ENCODE measurements around the gene LEP. TPM values are rescaled to one million over a fixed set of nuclear protein-coding genes. Genes with fewer than 3 reads are reported as not detected.

Gene LEP
- total and polyA plus RNA-seq, 2 experiments from 2014 or later = not detected

DNA sequence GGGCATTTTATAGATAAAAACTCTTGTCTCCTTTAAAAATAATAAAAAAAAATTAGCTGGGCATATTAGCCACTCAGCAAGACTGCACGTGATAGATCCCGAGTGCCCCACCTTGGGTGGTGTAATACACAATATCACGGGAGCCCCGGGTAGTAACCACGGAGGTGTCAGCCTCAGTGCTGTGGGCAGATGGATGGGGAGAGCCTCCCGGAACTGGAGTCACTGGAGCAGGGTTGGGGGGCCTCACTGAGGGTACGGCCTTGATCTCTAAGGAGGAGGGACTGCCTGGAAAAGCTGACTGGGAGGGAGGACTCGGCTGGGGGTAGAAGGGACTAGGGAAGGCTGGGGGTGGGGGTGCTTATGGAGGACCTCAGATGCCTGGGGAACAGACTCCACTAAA is 12.6 kb downstream of the LEP start:
- Histone ChIP-seq H3K36me3 (no peaks in the 10 kb centered on the region), H3K9me3 (ENCODE audit: low read depth) (no peaks in the 10 kb centered on the region), H3K4me3 (no peak overlapping the region), H3K27me3 (no peaks in the 10 kb centered on the region), H3K4me1 (ENCODE audit: low read depth) (no peaks in the 10 kb centered on the region), H3K27ac (no peak overlapping the region)
- DNase-seq (ENCODE audit: low read depth in 1 of 2, low spot score in 1 of 2) = no peak
- TF ChIP-seq, protein P1, sequence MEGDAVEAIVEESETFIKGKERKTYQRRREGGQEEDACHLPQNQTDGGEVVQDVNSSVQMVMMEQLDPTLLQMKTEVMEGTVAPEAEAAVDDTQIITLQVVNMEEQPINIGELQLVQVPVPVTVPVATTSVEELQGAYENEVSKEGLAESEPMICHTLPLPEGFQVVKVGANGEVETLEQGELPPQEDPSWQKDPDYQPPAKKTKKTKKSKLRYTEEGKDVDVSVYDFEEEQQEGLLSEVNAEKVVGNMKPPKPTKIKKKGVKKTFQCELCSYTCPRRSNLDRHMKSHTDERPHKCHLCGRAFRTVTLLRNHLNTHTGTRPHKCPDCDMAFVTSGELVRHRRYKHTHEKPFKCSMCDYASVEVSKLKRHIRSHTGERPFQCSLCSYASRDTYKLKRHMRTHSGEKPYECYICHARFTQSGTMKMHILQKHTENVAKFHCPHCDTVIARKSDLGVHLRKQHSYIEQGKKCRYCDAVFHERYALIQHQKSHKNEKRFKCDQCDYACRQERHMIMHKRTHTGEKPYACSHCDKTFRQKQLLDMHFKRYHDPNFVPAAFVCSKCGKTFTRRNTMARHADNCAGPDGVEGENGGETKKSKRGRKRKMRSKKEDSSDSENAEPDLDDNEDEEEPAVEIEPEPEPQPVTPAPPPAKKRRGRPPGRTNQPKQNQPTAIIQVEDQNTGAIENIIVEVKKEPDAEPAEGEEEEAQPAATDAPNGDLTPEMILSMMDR (IDR thresholded peaks at IDR 0.05; ENCODE audit: low read depth, low read length) = no peak

DNA sequence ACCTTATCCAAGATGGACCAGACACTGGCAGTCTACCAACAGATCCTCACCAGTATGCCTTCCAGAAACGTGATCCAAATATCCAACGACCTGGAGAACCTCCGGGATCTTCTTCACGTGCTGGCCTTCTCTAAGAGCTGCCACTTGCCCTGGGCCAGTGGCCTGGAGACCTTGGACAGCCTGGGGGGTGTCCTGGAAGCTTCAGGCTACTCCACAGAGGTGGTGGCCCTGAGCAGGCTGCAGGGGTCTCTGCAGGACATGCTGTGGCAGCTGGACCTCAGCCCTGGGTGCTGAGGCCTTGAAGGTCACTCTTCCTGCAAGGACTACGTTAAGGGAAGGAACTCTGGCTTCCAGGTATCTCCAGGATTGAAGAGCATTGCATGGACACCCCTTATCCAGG is 13.4 kb downstream of the LEP start:
- no peaks in the 10 kb centered on the region for H3K4me1 ChIP-seq (ENCODE audit: low read depth)
- H3K9me3 ChIP-seq (ENCODE audit: low read depth) = no peaks in the 10 kb centered on the region
- DNase-seq (ENCODE audit: low read depth in 1 of 2, low spot score in 1 of 2) = no peak
- H3K27me3 ChIP-seq = no peaks in the 10 kb centered on the region
- H3K27ac ChIP-seq = no peak overlapping the region
- H3K36me3 ChIP-seq = no peaks in the 10 kb centered on the region
- TF ChIP-seq, protein P1 (IDR thresholded peaks at IDR 0.05; ENCODE audit: low read depth, low read length) = no peak
- no peak overlapping the region for H3K4me3 ChIP-seq

DNA sequence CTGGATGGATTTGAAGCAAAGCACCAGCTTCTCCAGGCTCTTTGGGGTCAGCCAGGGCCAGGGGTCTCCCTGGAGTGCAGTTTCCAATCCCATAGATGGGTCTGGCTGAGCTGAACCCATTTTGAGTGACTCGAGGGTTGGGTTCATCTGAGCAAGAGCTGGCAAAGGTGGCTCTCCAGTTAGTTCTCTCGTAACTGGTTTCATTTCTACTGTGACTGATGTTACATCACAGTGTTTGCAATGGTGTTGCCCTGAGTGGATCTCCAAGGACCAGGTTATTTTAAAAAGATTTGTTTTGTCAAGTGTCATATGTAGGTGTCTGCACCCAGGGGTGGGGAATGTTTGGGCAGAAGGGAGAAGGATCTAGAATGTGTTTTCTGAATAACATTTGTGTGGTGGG is 14.2 kb downstream of the LEP start:
- Histone ChIP-seq H3K4me3 (no peak overlapping the region), H3K4me1 (ENCODE audit: low read depth) (no peaks in the 10 kb centered on the region), H3K27ac (no peak overlapping the region), H3K36me3 (no peaks in the 10 kb centered on the region), H3K27me3 (no peaks in the 10 kb centered on the region), H3K9me3 (ENCODE audit: low read depth) (no peaks in the 10 kb centered on the region)
- DNase-seq (ENCODE audit: low read depth in 1 of 2, low spot score in 1 of 2) = no peak
- TF ChIP-seq, protein P1 (IDR thresholded peaks at IDR 0.05; ENCODE audit: low read depth, low read length) = no peak

DNA sequence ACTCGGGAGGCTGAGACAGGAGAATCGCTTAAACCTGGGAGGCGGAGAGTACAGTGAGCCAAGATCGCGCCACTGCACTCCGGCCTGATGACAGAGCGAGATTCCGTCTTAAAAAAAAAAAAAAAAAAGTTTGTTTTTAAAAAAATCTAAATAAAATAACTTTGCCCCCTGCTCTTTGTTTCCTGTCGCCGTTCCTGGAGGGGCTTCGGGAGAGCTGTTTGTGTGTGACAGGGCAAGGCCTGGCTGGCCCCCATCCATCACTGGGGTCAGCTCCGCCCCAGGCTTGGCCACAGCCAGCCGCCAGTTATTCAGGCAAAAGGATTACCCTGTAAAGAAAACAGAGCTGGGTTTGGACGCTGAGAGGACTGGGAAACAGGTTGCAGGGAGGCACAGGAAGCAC is 16.4 kb downstream of the LEP start:
- DNase-seq (ENCODE audit: low read depth in 1 of 2, low spot score in 1 of 2) = no peak
- Histone ChIP-seq H3K4me1 (ENCODE audit: low read depth) (no peaks in the 10 kb centered on the region), H3K9me3 (ENCODE audit: low read depth) (no peaks in the 10 kb centered on the region), H3K36me3 (no peaks in the 10 kb centered on the region), H3K4me3 (no peak overlapping the region), H3K27ac (no peak overlapping the region), H3K27me3 (no peaks in the 10 kb centered on the region)
- TF ChIP-seq, protein P1 (IDR thresholded peaks at IDR 0.05; ENCODE audit: low read depth, low read length) = no peak

DNA sequence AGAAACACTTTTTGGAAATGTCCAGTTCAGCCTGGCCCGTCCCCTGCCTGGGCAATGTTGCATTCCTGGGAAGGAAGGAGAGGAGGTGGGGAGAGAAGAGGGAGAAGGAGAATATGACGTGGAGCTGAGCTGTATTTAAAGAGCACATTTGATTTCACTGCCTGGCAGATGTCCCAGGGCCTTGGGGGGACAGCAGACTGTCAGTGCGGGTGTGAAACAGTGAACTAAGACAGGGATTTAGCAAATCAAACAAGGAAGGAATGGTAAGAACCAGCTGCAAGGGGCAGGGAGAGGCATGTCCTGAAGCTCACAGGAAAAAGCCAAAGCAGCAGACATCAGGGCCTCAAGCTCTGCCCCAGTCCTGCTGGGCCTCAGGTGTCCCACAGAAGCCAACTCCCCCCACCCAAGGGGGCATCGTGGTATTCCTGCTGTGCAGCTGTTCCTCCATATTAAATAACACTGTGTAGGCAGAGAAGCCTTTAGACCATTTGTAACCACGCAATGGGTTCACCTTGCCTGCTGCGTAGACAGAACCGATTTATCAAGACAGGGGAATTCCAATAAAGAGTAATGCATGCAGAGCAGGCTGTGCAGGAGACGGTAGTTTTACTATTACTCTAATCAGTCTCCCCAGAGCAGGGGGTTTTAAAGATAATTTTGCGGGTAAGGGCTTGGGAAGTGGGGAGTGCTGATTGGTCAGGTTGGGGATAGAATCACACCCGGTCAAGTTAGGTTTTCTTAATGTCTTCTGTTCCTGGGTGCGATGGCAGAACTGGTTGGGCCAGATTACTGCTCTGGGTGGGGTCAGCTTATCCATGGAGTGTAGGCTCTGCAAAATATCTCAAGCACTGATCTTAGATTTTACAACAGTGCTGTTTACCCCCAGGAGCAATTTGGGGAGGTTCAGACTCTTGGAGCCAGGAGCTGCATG is 18.3 kb downstream of the LEP start:
- DNase-seq (ENCODE audit: low read depth in 1 of 2, low spot score in 1 of 2) = peak in 1 of 2 donors; percentile 37
- no peak overlapping the region for H3K4me3 ChIP-seq
- no peaks in the 10 kb centered on the region for H3K36me3 ChIP-seq
- H3K9me3 ChIP-seq (ENCODE audit: low read depth) = no peaks in the 10 kb centered on the region
- TF ChIP-seq, protein P1 (IDR thresholded peaks at IDR 0.05; ENCODE audit: low read depth, low read length) = no peak
- no peaks in the 10 kb centered on the region for H3K27me3 ChIP-seq
- H3K4me1 ChIP-seq (ENCODE audit: low read depth) = no peaks in the 10 kb centered on the region
- H3K27ac ChIP-seq = no peak overlapping the region

Data from cardiac muscle cell (in vitro differentiated cells and primary cell).